HepG2 (cell line): ENCODE data around the gene MTX1. TPM values are rescaled to one million over a fixed set of nuclear protein-coding genes. Genes with fewer than 3 reads are reported as not detected.

Experiments
- ADNP ChIP-seq: sonication (generic); formaldehyde crosslinking; IDR thresholded peaks from 2 replicates; pipeline ENCODE4 v1.4.0; 2020; ENCODE audit warnings: missing genetic modification reagents
- ATF1 ChIP-seq: IDR thresholded peaks from 2 replicates; pipeline ENCODE4 v1.6.1; 2016; ENCODE audit warnings: mild to moderate bottlenecking, control low read depth
- CCDC6 ChIP-seq: sonication (generic); formaldehyde crosslinking; IDR thresholded peaks from 2 replicates; pipeline ENCODE4 v1.8.1; 2022; ENCODE audit warnings: mild to moderate bottlenecking, missing genetic modification reagents, moderate library complexity
- CENPX ChIP-seq: sonication (generic); formaldehyde crosslinking; IDR thresholded peaks from 2 replicates; pipeline ENCODE4 v1.9.0; 2021; ENCODE audit warnings: mild to moderate bottlenecking, missing genetic modification reagents, moderate library complexity
- CERS6 ChIP-seq: sonication (generic); formaldehyde crosslinking; IDR thresholded peaks from 2 replicates; pipeline ENCODE4 v1.5.0; 2020; ENCODE audit warnings: missing genetic modification reagents
- HINFP ChIP-seq: sonication (generic); formaldehyde crosslinking; IDR thresholded peaks from 2 replicates; pipeline ENCODE4 v1.4.0; 2020; ENCODE audit warnings: low read depth, mild to moderate bottlenecking, missing genetic modification reagents
- HNF4A ChIP-seq: sonication (generic); formaldehyde crosslinking; IDR thresholded peaks from 2 replicates; pipeline ENCODE4 v1.4.0; 2020; ENCODE audit warnings: missing genetic modification reagents
- IKZF1 ChIP-seq: fragments of 450-650 bp; IDR thresholded peaks from 2 replicates; pipeline ENCODE4 v1.7.1; 2016
- PBX3 ChIP-seq: sonication (generic); formaldehyde crosslinking; IDR thresholded peaks from 2 replicates; pipeline ENCODE4 v1.8.1; 2023; ENCODE audit warnings: missing genetic modification reagents, inconsistent platforms, borderline replicate concordance
- SATB2 ChIP-seq: sonication (generic); formaldehyde crosslinking; IDR thresholded peaks from 2 replicates; pipeline ENCODE4 v1.5.0; 2020; ENCODE audit warnings: missing genetic modification reagents
- SMAD1 ChIP-seq: sonication (generic); formaldehyde crosslinking; IDR thresholded peaks from 2 replicates; pipeline ENCODE4 v1.4.0; 2020; ENCODE audit warnings: missing genetic modification reagents, low read depth, mild to moderate bottlenecking, borderline replicate concordance
- TFE3 ChIP-seq: IDR thresholded peaks from 2 replicates; pipeline ENCODE4 v1.6.1; 2016
- ZNF382 ChIP-seq: sonication (generic); formaldehyde crosslinking; IDR thresholded peaks from 2 replicates; pipeline ENCODE4 v1.5.0; 2020; ENCODE audit warnings: missing genetic modification reagents, mild to moderate bottlenecking, borderline replicate concordance
- ZNF460 ChIP-seq: sonication (generic); formaldehyde crosslinking; IDR thresholded peaks from 2 replicates; pipeline ENCODE4 v1.5.1; 2020; ENCODE audit warnings: missing genetic modification reagents, mild to moderate bottlenecking, borderline replicate concordance
- ZNF639 ChIP-seq: conservative IDR thresholded peaks from 2 replicates; pipeline ENCODE4 v1.6.1; 2018; ENCODE audit warnings: missing genetic modification reagents
- ZNF687 ChIP-seq: sonication (generic); formaldehyde crosslinking; IDR thresholded peaks from 2 replicates; pipeline ENCODE4 v1.5.1; 2020; ENCODE audit warnings: mild to moderate bottlenecking, missing genetic modification reagents, moderate library complexity
- ZNF776 ChIP-seq: sonication (generic); formaldehyde crosslinking; IDR thresholded peaks from 2 replicates; pipeline ENCODE4 v1.4.0; 2020; ENCODE audit warnings: mild to moderate bottlenecking, missing genetic modification reagents
- polyA plus RNA-seq, 8 experiments: library from polyadenylated mRNA; depleted of rRNA in 3 of 8; stranded (reverse) in 7 of 8; unstranded in 1 of 8; fragments of >200 nt; fragmentation: Illumina TruSeq in 4 of 8; extraction: Trizol in 4 of 8; gene quantifications; 2 replicates each; pipeline versions ENCODE4 v1.2.1 to v1.2.3, GENCODE V29; 2011 to 2016; ENCODE audit warnings: low read depth in 4 of 8, missing spikeins in 1 of 8, mixed read lengths in 1 of 8; ENCODE audit not compliant: insufficient read depth in 1 of 8
- total RNA-seq, 5 experiments: library from RNA; depleted of rRNA; stranded (reverse); fragments of >200 nt; fragmentation: Illumina TruSeq; extraction: Trizol; gene quantifications; 2 replicates each; pipeline ENCODE4 v1.2.3, GENCODE V29; 2016; ENCODE audit warnings: low read depth in 1 of 5

Gene MTX1
- total and polyA plus RNA-seq, 2 of the 13 experiments (the other 11 are each of a cell fraction or from before 2014, with no cell fraction given): 64.5 to 72.6 TPM

- TF ChIP-seq ZNF687 (CRISPR knock-in tag): peak; percentile 61; the same call in 1 of the 2 replicates
- TF ChIP-seq CENPX (CRISPR knock-in tag): no peak
- TF ChIP-seq CCDC6: no peak
- no peak for TF ChIP-seq SATB2 (CRISPR knock-in tag)
- no peak for TF ChIP-seq CERS6 (CRISPR knock-in tag)
- peak; percentile 7; the same call in 1 of the 2 replicates for TF ChIP-seq HNF4A (CRISPR knock-in tag)
- TF ChIP-seq ZNF776: no peak
- TF ChIP-seq ATF1 (CRISPR knock-in tag): no peak
- TF ChIP-seq ZNF639 (CRISPR knock-in tag): peak; percentile 66; the same call in 1 of the 2 replicates
- no peak for TF ChIP-seq PBX3 (CRISPR knock-in tag)
- TF ChIP-seq SMAD1 (CRISPR knock-in tag): peak; percentile 67; the same call in 1 of the 2 replicates
- TF ChIP-seq ZNF382 (CRISPR knock-in tag): no peak
- TF ChIP-seq IKZF1: no peak
- TF ChIP-seq HINFP: peak; percentile 68; the same call in 1 of the 2 replicates
- no peak for TF ChIP-seq TFE3 (CRISPR knock-in tag)
- TF ChIP-seq ZNF460: no peak
- no peak for TF ChIP-seq ADNP (CRISPR knock-in tag)
Observed at GRCh38 chr1:155255243-155256007, 46.9 kb downstream of the MTX1 start, which contains the start of gene ENTREP3 (continued).
